ENCODE results near the gene SLC10A1.

Gene SLC10A1

GRCh38 chr14:69811227-69811867, 14.3 kb upstream of the SLC10A1 start:
- DNase-seq (ENCODE audit: insufficient read length, low spot score): no peak
- FAIRE-seq: no peak

GRCh38 chr14:69808919-69809808, 12.1 kb upstream of the SLC10A1 start:
- FAIRE-seq: peak; percentile 76
- DNase-seq (ENCODE audit: insufficient read length, low spot score): no peak

DNA sequence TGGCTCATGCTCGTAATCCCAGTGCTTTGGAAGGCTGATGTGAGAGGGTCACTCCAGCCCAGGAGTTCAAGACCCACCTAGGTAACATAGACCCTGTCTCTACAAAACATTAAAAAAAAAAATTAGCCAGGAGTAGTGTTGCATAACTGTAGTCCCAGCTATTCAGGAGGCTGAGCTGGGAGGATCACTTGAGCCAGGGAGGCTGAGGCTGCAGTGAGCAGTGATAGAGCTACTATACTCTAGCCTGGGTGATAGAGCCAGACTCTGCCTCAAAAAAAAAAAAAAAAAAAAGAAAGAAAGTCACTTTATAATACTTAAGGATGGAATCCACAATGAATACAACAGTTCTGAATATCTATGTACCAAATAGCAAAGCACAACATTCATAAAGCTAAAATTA, 10.2 kb upstream of the SLC10A1 start:
- FAIRE-seq (no peak), DNase-seq (ENCODE audit: insufficient read length, low spot score) (no peak)

DNA sequence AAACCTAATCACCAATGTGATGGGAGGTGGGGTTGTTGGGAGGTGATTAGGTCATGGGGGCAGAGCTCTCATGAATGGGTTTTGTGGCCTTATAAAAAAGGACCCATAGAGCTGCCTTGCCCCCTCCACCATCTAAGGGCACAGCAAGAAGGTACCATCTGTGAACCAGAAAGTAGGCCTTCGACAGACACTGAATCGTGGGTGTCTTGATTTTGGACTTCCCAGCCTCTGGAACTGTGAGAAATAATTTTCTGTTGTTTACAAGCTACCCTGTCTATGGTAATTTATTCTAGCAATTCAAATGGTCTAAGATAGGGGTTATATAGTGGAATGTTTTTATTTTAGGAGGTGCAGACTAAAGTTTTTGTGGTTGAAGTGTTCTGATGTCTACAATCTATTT, 7.9 kb upstream of the SLC10A1 start:
- FAIRE-seq (peak; percentile 72), DNase-seq (ENCODE audit: insufficient read length, low spot score) (no peak)

- no peak for FAIRE-seq
These were observed 6.7 kb upstream of the SLC10A1 start for GRCh38 chr14:69803753-69804152.

GRCh38 chr14:69798339-69798735, 1.3 kb upstream of the SLC10A1 start:
- DNase-seq (ENCODE audit: insufficient read length, low spot score) (no peak), FAIRE-seq (peak; percentile 48)

More at GRCh38 chr14:69803753-69804152, 6.7 kb upstream of the SLC10A1 start:
- DNase-seq (ENCODE audit: insufficient read length, low spot score): no peak

DNA sequence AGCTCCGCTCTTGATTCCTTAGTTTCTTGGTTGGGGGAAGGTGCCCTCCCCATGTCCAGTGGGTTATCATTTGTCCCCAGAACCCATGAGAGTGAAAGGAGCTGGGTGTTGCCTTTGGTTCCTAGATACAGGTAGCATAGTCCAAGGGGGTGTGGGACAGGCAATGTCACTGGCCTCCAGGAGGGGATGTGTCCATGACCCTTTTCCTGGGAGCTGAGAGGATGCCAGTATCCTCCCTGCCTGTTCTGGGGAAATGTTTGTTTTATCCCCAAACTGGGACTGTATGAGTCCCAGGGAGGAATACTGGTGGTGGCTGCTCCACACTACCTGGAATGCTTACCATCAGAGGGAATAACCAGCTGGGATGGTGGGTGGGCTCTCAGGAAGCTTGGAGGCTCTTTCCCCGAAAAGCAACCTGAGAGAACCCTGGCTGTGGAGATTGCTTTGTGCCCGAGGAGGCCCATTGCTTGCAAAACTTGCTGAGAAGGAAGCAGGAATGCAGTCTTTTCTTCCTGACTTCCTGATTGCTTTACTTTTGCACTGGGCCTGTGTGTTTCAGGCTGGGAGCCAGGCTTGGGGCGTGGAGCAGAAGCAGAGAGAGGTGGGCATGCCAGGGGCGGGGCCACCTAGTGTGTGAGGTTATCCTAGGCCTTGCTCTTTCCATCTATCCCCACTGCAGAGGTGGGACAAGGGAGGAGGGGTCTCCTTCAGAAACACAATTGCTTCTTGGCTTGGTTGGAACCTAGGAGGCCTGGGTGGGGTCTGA, 715 bp upstream of the SLC10A1 start:
- DNase-seq (ENCODE audit: insufficient read length, low spot score) (no peak), FAIRE-seq (peak; percentile 44)

DNA sequence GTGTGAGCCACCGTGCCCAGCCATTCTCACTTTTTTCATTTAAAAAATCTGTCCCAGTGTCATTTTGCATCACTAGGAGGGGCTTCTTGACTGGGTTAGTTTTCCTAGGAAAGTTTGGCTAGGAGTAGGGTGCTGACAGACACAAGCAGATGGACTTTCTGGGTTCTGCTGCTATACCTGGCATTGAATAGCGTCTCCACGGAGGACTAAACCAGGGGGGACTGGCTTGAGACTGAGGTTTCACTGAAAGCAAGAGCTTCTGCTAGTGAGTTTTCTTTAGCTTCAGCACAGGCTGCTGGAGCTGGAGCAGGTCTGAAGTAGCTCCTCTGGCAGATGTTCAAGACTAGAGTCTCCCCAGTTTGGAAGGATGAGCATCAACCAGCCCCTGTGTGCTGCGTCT, 1.4 kb downstream of the SLC10A1 start:
- FAIRE-seq: no peak
- DNase-seq (ENCODE audit: insufficient read length, low spot score): no peak

DNA sequence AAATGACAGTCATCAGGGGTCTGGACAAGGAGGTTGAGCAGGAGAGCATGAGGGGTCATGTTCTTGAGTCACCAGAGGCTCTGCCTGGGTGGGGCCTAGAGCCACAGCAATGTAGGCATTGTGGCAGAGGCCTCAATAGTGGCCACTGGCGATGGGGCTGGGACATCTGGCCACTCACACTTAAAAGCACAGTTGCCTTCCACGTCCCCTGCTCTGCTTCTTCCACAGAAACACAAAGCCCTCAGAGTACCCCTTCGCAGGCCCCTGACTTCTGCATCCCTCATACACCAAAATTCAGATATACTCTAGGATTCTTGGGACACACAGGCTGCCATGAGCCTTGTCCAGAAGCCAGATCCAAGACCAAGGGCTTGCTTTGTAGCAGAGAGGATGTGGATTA, 2.2 kb downstream of the SLC10A1 start:
- no peak for FAIRE-seq
- no peak for DNase-seq (ENCODE audit: insufficient read length, low spot score)

GRCh38 chr14:69792887-69793421, 4.1 kb downstream of the SLC10A1 start:
- FAIRE-seq: peak; percentile 91
- no peak for DNase-seq (ENCODE audit: insufficient read length, low spot score)

DNA sequence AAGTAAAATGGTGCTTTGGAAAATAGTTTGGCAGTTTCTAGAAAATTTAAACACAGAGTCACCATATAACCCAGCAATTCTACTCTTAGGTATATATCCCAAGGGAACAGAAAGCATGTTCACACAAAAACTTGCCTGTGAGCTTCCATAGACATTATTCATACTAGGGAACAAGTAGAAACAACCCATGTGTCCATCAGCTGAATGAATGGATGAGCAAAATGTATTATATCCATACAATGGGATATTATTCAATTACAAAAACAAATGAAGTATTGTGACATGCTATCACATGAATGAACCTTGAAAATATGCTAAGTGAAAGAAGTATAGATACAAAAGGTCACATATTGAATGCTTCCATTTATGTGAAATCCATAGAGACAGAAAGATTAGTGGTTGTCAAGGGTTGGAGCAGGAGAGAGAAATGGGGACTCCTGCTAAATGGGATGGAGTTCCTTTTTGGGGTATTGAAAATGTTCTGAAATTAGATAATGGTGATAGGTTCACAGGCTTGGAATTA, 7.9 kb downstream of the SLC10A1 start:
- FAIRE-seq (peak; percentile 55), DNase-seq (ENCODE audit: insufficient read length, low spot score) (no peak)

- FAIRE-seq (peak; percentile 87), DNase-seq (ENCODE audit: insufficient read length, low spot score) (no peak)
These were observed 10.4 kb downstream of the SLC10A1 start for GRCh38 chr14:69786603-69787002.

- DNase-seq (ENCODE audit: insufficient read length, low spot score) (no peak), FAIRE-seq (no peak)
These were observed 12.1 kb downstream of the SLC10A1 start for GRCh38 chr14:69784942-69785341.

DNA sequence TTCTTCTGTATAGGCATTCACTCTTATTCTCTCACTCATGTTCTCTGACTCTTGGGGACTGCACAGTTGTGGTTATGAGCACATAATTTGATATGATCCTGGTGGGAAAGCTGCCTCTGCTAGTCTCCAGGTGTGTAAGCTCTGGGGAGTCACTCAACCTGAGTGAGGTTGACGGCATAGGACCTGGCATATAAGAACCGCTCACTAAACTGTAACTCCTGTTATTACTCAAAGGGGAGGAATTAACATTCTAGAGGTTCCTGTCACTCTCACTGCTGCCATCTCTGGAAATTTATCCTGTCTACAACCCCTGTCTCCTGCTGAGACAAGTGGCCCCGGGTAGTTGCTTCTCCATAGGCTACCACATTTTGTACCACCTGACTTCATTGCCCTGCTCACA, 16.1 kb downstream of the SLC10A1 start:
- FAIRE-seq: peak; percentile 23

DNA sequence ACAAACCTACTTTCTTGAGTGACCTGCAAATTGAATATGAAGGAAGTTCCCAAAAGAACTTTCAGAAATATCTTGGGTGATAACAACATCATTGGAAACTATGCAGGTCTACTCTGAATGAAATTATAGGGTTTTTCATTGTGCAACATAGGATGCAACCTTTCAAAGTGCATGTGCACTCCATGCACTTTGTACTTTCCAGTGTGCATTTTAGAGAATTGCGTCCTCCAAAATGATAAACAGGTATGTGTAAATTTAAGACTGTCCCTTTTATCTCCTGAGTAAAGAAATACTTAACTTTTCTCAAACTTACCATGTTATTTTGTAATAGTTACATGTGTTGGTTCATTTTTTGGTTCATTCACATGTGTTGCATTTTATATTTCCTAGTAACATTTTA, 16.9 kb downstream of the SLC10A1 start:
- FAIRE-seq (no peak), DNase-seq (ENCODE audit: insufficient read length, low spot score) (no peak)

More for the DNA sequence above, 16.1 kb downstream of the SLC10A1 start:
- DNase-seq (ENCODE audit: insufficient read length, low spot score): no peak

DNA sequence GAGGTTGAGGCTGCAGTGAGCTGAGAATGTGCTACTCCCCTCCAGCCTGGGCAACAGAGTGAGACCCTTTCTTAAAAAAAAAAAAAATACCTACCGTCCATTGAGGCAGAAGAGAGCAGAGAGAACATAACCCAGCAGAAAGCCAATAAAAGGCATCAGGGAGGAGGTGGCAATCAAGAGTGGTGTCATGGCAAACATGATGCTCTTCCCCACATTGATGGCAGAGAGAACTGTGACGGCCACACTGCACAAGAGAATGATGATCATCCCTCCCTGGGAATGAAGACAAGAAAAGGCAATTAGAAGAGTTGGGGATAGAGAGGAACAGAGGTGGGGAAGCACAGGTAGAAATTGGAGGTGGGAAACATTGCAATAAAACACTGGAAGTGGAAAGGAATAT, 18.0 kb downstream of the SLC10A1 start:
- peak; percentile 77 for FAIRE-seq

GRCh38 chr14:69776875-69777453, 20.1 kb downstream of the SLC10A1 start:
- FAIRE-seq (peak; percentile 81), DNase-seq (ENCODE audit: insufficient read length, low spot score) (no peak)

More for the DNA sequence above, 18.0 kb downstream of the SLC10A1 start:
- no peak for DNase-seq (ENCODE audit: insufficient read length, low spot score)

- DNase-seq (ENCODE audit: insufficient read length, low spot score) (no peak), FAIRE-seq (no peak)
These were observed 22.0 kb downstream of the SLC10A1 start for GRCh38 chr14:69775012-69775411.

GRCh38 chr14:69773571-69774276, 23.3 kb downstream of the SLC10A1 start:
- peak; percentile 40 for FAIRE-seq

More at GRCh38 chr14:69773571-69774276, 23.3 kb downstream of the SLC10A1 start:
- DNase-seq (ENCODE audit: insufficient read length, low spot score): no peak
